Calu3 (cell line): ENCODE measurements around the gene FSD2. TPM values are rescaled to one million over a fixed set of nuclear protein-coding genes. Genes with fewer than 3 reads are reported as not detected.

ENCODE experiments used
- BruUV-seq: library from RNA; stranded (reverse); fragments of 400-500 nt; replicated peaks from 2 replicates; lab custom pipeline; 2021; lab: Mats Ljungman, UMichigan
- CTCF ChIA-PET: fragments of 300-600 bp; sonication (Branson Sonifier 250); formaldehyde crosslinking; loops from one replicate; lab custom pipeline; 2022; ENCODE audit warnings: antibody characterized with exemption; lab: Charles Lee
- DNase-seq: peaks from one replicate; pipeline ENCODE4 v3.0.0; 2022
- H3K27ac Mint-ChIP-seq: one replicate; pipeline ENCODE4 v1.8.0; 2022; ENCODE audit warnings: mixed read lengths; ENCODE audit not compliant: unreplicated experiment
- H3K27me3 Mint-ChIP-seq: one replicate; pipeline ENCODE4 v1.8.0; 2022; ENCODE audit warnings: mixed read lengths; ENCODE audit not compliant: unreplicated experiment
- H3K36me3 Mint-ChIP-seq: one replicate; pipeline ENCODE4 v1.8.0; 2022; ENCODE audit warnings: mild to moderate bottlenecking, moderate library complexity, mixed read lengths; ENCODE audit not compliant: insufficient read depth, unreplicated experiment
- H3K4me1 Mint-ChIP-seq: one replicate; pipeline ENCODE4 v1.8.0; 2022; ENCODE audit warnings: mild to moderate bottlenecking, low read depth, mixed read lengths; ENCODE audit not compliant: unreplicated experiment
- H3K4me3 Mint-ChIP-seq: one replicate; pipeline ENCODE4 v1.8.0; 2022; ENCODE audit warnings: mild to moderate bottlenecking, low read depth, moderate library complexity, mixed read lengths; ENCODE audit not compliant: unreplicated experiment
- H3K9me3 Mint-ChIP-seq: one replicate; pipeline ENCODE4 v1.8.0; 2022; ENCODE audit warnings: low read depth, mixed read lengths; ENCODE audit not compliant: unreplicated experiment
- CTCF ChIP-seq: fragments of 200-600 bp; IDR thresholded peaks from one replicate; pipeline ENCODE4 v1.8.0; 2022; ENCODE audit warnings: antibody characterized with exemption; ENCODE audit not compliant: unreplicated experiment
- intact Hi-C: fragments of 100-400 bp; cut with micrococcal nuclease; formaldehyde crosslinking; loops from one replicate; pipeline ENCODE4 v1.10.0; 2022; ENCODE audit not compliant: unreplicated experiment
- total RNA-seq: library from RNA; stranded (reverse); gene quantifications from 2 replicates; pipeline ENCODE4 v1.2.3, GENCODE V29; 2022

Gene FSD2
- total RNA-seq, 1 experiment from 2014 or later: not detected

- H3K27ac Mint-ChIP-seq: no peak overlapping the region
- no peak overlapping the region for H3K4me3 Mint-ChIP-seq
- H3K9me3 Mint-ChIP-seq: peaks cover 4% of the 10 kb centered on the region
- no TSS peak for BruUV-seq
- CTCF ChIA-PET: no interaction called here
- no peak for DNase-seq
- no peak for TF ChIP-seq CTCF
- intact Hi-C loops: no loop called here
- H3K36me3 Mint-ChIP-seq: no peaks in the 10 kb centered on the region
- peaks cover 51% of the 10 kb centered on the region for H3K27me3 Mint-ChIP-seq
- peaks cover 6% of the 10 kb centered on the region for H3K4me1 Mint-ChIP-seq
Observed at GRCh38 chr15:82798531-82799166, 7.2 kb downstream of the FSD2 start.

DNA sequence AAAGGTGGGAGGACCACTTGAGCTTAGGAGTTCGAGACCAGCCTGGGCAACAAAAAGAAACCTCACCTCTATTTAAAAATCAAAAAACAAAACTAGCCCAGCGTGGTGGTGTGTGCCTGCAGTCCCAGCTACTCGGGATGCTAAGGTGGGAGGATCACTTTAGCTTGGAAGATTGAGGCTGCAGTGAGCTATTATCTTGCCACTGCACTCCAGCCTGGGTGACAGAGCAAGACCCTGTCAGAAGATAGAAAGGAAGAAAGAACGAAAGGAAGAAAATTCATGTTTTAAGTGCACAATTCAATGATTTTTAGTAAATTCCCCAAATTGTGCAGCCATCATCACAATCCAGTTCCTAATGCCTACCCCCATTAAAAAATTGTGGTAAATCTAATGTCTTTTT is 7.8 kb downstream of the FSD2 start:
- intact Hi-C loops: no loop called here
- H3K4me3 Mint-ChIP-seq: no peak overlapping the region
- peaks cover 4% of the 10 kb centered on the region for H3K9me3 Mint-ChIP-seq
- TF ChIP-seq CTCF: no peak
- H3K27ac Mint-ChIP-seq: no peak overlapping the region
- BruUV-seq: no TSS peak
- CTCF ChIA-PET: no interaction called here
- DNase-seq: no peak
- peaks cover 6% of the 10 kb centered on the region for H3K4me1 Mint-ChIP-seq
- H3K27me3 Mint-ChIP-seq: peaks cover 46% of the 10 kb centered on the region
- no peaks in the 10 kb centered on the region for H3K36me3 Mint-ChIP-seq

DNA sequence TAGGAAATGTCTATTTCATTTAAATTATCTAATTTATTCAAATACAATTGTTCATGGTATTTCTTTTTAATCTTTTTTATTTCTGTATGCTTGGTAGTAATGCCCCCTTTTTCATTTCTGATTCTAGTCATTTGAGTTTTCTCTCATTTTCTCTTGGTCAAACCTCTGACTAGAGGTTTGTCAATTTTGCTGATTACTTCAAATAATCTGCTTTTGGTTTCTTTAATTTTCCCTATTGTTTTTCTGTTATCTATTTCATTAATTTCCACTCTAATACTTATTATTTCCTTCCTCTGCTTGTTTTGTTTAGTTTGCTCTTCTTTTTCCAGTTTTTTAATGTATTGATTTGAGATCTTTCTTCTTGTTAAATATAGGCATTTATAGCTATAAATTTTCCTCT is 12.1 kb downstream of the FSD2 start:
- no peak for TF ChIP-seq CTCF
- H3K36me3 Mint-ChIP-seq: no peaks in the 10 kb centered on the region
- no peak overlapping the region for H3K27ac Mint-ChIP-seq
- BruUV-seq: no TSS peak
- H3K27me3 Mint-ChIP-seq: peaks cover 12% of the 10 kb centered on the region
- CTCF ChIA-PET: no interaction called here
- H3K4me3 Mint-ChIP-seq: no peak overlapping the region
- no peaks in the 10 kb centered on the region for H3K4me1 Mint-ChIP-seq
- peaks cover 4% of the 10 kb centered on the region for H3K9me3 Mint-ChIP-seq
- no peak for DNase-seq
- intact Hi-C loops: no loop called here

DNA sequence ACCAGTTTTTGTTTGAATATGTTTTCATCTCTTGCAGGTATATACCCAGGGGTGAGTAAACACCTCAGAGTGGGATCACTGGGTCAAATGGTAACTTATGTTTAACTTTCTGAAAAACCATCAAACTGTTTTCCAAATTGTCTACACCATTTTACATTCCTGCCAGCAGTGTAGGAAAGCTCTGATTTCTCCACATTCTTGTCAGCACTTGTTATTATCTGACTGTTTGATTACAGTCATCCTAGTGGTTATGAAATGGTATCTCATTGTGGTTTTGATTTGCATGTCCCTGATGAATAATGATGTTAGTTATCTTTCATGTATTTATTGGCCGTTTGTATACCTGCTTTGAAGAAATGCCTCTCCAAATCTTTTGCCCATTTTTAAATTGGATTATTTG is 13.8 kb downstream of the FSD2 start:
- BruUV-seq: no TSS peak
- no peak for TF ChIP-seq CTCF
- CTCF ChIA-PET: no interaction called here
- H3K27me3 Mint-ChIP-seq: peaks cover 10% of the 10 kb centered on the region
- peaks cover 4% of the 10 kb centered on the region for H3K9me3 Mint-ChIP-seq
- no peaks in the 10 kb centered on the region for H3K4me1 Mint-ChIP-seq
- no peak for DNase-seq
- intact Hi-C loops: no loop called here
- no peaks in the 10 kb centered on the region for H3K36me3 Mint-ChIP-seq
- H3K27ac Mint-ChIP-seq: no peak overlapping the region
- H3K4me3 Mint-ChIP-seq: no peak overlapping the region
